Lower leg skin (tissue), 3 donors: ENCODE measurements around the gene TRAP1.

Experiments
- CTCF ChIP-seq, 3 donors: fragments of 450-650 bp; IDR thresholded peaks; one replicate each; pipeline ENCODE4 v1.5.1; 2016; ENCODE audit warnings: antibody characterized with exemption in 3 of 3, mild to moderate bottlenecking in 3 of 3, moderate library complexity in 2 of 3
- POLR2A ChIP-seq, 2 donors: fragments of 450-650 bp; IDR thresholded peaks; one replicate each; pipeline ENCODE4 v1.6.1; 2016 to 2017; ENCODE audit warnings: antibody characterized with exemption in 2 of 2, mild to moderate bottlenecking in 1 of 2, moderate library complexity in 1 of 2

- TF ChIP-seq CTCF (IDR thresholded peaks at IDR 0.05) (no peak), POLR2A (IDR thresholded peaks at IDR 0.05) (no peak)
These were observed 8.8 kb upstream of the TRAP1 start for GRCh38 chr16:3726021-3726687.
